Kidney tubule cell (primary cell): Measurements from ENCODE around the gene FARS2.
A peak's percentile ranks its signal among the peaks of the same experiment; 100 is the strongest.

ENCODE experiments used
- DNase-seq: peaks from one replicate; pipeline ENCODE4 v3.0.0-alpha.2; 2018; ENCODE audit warnings: low spot score

The FARS2 gene

DNA sequence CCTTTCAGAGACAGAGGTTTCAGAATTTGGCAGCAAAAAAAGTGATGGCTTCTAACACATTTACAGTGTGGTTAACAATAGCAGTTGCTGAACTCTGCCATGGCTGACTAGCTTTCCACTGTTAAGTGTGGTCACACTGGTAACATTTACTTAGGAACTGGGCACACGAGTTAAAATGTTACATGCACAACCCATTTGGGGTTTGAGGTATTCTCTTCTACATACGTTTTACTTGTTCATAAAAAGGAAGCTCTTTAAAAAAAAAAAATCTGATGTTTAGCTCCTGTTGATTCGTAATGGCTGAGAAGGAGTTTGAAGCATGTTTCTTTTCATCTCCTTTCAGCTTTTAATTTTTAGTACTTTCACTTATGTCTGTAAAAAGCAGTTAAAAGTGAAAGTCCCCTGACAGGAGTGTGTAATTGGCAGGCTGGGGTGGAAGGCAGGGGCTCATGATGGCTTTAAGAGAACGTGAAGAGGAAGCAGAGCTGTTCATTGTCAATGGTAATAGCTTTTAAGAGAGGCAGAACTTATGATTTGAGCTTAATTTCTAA lies 245.9 kb downstream of the FARS2 start:
- DNase-seq, result peak; percentile 53

- no peak for DNase-seq
These were observed 247.8 kb downstream of the FARS2 start for GRCh38 chr6:5509106-5509505.

GRCh38 chr6:5510331-5511133 lies 249.2 kb downstream of the FARS2 start:
- no peak for DNase-seq

- no peak for DNase-seq
These were observed 250.6 kb downstream of the FARS2 start for GRCh38 chr6:5511954-5512353.

DNA sequence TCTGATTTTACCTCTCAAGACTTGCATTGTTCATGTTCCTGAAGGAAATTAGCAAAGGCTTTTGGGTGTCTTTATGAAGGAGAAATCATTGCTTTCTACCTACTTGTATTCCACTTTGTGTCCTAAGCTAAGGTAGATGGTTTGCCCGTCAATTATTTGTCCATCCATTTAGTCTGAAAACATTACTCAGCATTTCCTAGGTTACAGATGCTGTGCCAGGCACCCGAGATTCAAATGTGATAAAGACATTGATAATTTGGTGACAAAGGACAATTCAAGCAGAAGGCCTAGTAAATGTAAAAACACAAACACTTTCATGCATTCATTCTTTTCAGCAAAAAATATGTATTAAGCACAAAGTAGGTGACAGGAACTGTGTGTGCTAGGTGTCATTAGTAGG lies 251.1 kb downstream of the FARS2 start:
- no peak for DNase-seq

DNA sequence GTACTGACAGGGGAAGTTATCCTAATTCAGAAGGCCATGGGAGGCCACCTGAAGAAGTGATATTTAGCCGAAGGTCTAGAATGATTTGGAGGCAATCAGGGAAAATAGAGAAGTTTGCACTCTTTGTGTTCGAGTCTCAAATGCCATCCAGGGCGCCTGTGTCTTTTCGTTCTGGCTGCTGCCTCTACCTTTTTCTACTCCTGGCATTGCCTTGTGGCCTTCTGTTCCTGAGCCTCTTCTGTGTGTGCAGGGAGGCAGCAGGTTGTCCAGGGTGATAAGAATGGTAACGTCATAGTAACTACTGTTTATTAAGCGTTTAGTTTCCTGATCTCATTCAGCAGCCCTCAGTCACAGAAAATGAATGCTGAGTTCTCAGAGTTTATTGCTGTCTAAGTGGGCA lies 252.1 kb downstream of the FARS2 start:
- no peak for DNase-seq

- no peak for DNase-seq
These were observed 253.0 kb downstream of the FARS2 start for GRCh38 chr6:5514353-5514752.

GRCh38 chr6:5515200-5515599 lies 253.9 kb downstream of the FARS2 start:
- no peak for DNase-seq

DNA sequence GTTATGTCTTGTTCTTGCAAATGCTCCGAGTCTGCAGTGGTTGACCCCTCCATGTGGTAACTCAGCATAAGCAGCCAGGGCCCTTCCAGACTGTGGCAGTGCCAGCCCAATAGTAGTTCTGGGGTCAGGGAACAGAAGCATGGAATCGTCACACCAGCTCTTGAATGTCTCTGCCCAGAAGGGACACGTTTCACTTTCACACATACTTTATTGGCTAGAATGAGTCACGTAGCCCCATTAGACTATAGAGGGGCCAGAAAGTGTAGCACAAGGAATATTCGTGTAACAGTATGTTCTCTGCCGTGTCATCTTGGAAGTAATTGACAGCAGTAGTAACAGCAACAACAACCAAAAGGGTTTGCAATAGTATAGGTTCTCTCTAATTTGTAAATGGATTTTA lies 254.7 kb downstream of the FARS2 start:
- no peak for DNase-seq

- no peak for DNase-seq
These were observed 256.5 kb downstream of the FARS2 start for GRCh38 chr6:5517796-5518195.

- no peak for DNase-seq
These were observed 257.7 kb downstream of the FARS2 start for GRCh38 chr6:5518936-5519491.

- no peak for DNase-seq
These were observed 259.5 kb downstream of the FARS2 start for GRCh38 chr6:5520796-5521195.

GRCh38 chr6:5521322-5521721 lies 260.0 kb downstream of the FARS2 start:
- DNase-seq, result no peak

- DNase-seq, result no peak
These were observed 260.8 kb downstream of the FARS2 start for GRCh38 chr6:5522147-5522546.

DNA sequence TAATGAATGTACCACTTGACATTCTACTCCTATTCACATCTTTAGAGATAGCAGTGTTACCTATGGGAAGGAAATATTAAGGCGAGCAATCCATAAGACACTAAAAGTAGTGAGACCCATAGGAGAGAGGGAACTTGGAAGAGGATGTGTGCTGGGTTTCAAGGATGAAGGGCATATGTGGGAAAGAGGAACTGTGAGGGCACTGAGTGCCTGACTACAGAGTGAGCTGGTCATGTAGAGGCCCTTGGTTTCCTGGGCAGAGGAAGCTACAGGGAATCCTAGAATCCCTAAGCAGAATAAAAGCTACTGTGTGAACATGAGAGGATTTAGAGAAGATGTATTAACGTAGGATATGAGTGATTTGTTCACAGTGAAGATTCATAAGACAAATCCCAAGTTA lies 262.8 kb downstream of the FARS2 start:
- no peak for DNase-seq

- DNase-seq, result no peak
These were observed 263.9 kb downstream of the FARS2 start for GRCh38 chr6:5525209-5525608.

- peak; percentile 6 for DNase-seq
These were observed 267.7 kb downstream of the FARS2 start for GRCh38 chr6:5529015-5529414.

- DNase-seq, result no peak
These were observed 268.4 kb downstream of the FARS2 start for GRCh38 chr6:5529733-5530132.

DNA sequence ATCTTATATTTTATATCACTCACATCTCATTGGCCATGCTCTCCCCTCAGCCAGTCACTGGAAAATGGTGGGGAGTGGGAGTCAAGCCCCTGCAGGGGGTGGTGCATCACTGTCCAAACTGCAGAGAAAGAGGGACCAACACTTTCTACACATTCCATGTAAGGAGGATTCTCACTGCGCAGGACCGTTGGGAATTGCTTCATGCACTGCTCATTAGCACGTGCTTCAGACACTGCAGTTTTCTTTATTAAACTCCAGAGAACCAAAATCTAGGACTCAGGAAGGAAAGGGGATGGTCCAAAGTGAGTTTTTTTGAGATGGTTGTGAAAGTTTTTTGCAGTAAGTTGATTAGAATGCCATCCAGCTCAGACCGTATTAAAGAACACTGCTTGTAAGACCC lies 269.8 kb downstream of the FARS2 start:
- DNase-seq, result no peak

- DNase-seq, result no peak
These were observed 270.6 kb downstream of the FARS2 start for GRCh38 chr6:5531853-5532375.

- no peak for DNase-seq
These were observed 271.6 kb downstream of the FARS2 start for GRCh38 chr6:5532941-5533340.

DNA sequence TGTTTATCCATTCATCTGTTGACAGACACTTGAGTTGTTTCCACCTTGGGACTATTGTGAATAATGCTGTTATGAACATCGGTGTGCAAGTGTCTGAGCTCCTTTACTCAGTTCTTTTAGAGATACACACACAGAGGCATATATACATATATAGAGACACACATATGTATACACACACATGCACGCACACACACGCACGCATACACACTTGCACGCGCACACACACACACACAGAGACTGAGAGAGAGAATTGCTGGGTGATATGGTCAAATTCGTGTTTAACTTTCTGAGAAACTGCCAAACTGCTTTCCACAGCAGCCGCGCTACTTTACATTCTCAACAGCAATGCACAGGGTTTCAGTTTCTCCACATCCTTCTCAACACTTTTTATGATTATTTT lies 273.3 kb downstream of the FARS2 start:
- DNase-seq, result no peak

DNA sequence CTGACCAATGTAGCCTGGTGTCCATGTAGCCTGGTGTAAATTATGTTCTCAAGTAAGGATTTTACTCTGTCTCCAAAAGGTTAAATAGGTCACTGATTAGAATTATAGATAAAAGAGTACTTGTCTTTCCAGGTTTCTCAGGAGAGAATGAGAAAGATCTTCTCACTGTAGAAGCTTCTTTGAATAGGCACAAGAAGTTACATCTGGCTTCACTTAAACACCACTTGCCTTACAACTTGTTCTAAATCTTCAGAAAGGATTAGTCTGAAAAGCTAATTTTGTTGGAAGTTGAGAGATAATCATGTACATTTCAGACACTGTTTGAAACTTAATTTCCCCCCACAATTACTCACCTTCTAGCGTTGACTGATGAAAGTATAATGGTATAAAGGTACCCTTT lies 275.3 kb downstream of the FARS2 start:
- no peak for DNase-seq
